Fibroblast of lung (primary cell): ENCODE results near the gene RTN4RL1.

Experiments used
- CTCF ChIP-seq, 2 donors: IDR thresholded peaks in 1 of 2; conservative IDR thresholded peaks in 1 of 2; 1 replicate in 1 of 2; 2 replicates in 1 of 2; pipeline ENCODE4 v1.5.1; 2011 to 2012; ENCODE audit warnings: low read length in 2 of 2, control low read depth in 1 of 2, inconsistent platforms in 1 of 2, low read depth in 1 of 2, mild to moderate bottlenecking in 1 of 2
- EZH2 ChIP-seq: IDR thresholded peaks from 2 replicates; pipeline ENCODE4 v1.5.1; 2012; ENCODE audit warnings: low read length, control low read depth, mild to moderate bottlenecking; ENCODE audit errors: missing control alignments

- no peak for TF ChIP-seq CTCF (conservative IDR thresholded peaks at IDR 0.05 in 1 of 2, IDR thresholded peaks at IDR 0.05 in 1 of 2; ENCODE audit: low read depth in 1 of 2, low read length in 2 of 2)
- no peak for TF ChIP-seq EZH2
Observed at GRCh38 chr17:2065949-2066400, 40.8 kb upstream of the RTN4RL1 start.
